K562 (cell line): ENCODE results near the gene TYMP. TPM values are rescaled to one million over a fixed set of nuclear protein-coding genes. Genes with fewer than 3 reads are reported as not detected.

ENCODE experiments used
- ATAC-seq: fragments of 200-7000 bp; cut with Tn5 transposase; 3 replicates; pipeline ENCODE4 v1.9.1; 2020; ENCODE audit warnings: moderate library complexity
- BruUV-seq: library from RNA; stranded (reverse); fragments of 400-500 nt; replicated peaks from 2 replicates; lab custom pipeline; 2021; lab: Mats Ljungman, UMichigan
- CTCF ChIA-PET: fragments of 300-600 bp; formaldehyde crosslinking; extraction: SDS; loops from one replicate; lab custom pipeline; 2021; ENCODE audit warnings: low intra/inter-chr PET ratio; lab: Yijun Ruan, JAX
- POLR2A ChIA-PET: fragments of 300-600, 350-650 bp; sonication (Branson Sonifier 250); formaldehyde crosslinking; extraction: SDS; loops from one replicate; lab custom pipeline; 2021; ENCODE audit warnings: antibody characterized with exemption, inconsistent platforms; lab: Yijun Ruan, JAX
- DNase-seq, 4 experiments: peaks; one replicate each; pipeline versions ENCODE4 v3.0.0 to v3.0.0-alpha.2; 2011 to 2018; ENCODE audit warnings: low spot score in 3 of 4, mixed read lengths in 3 of 4; ENCODE audit errors: extremely low read depth in 1 of 4
- FAIRE-seq: peaks from 2 replicates; lab custom pipeline; 2011; peaks lifted over from hg19 to GRCh38; lab: Jason Lieb, UNC
- H2AFZ ChIP-seq: 2 replicates; pipeline ENCODE4 v1.6.0; 2011; ENCODE audit warnings: low read depth, low read length, control low read depth, inconsistent platforms
- H3K27ac ChIP-seq: fragments of 200-600 bp; 3 replicates; pipeline ENCODE4 v1.8.0; 2011; ENCODE audit warnings: low read depth, mild to moderate bottlenecking, control low read depth, inconsistent platforms, low read length, moderate library complexity, mixed read lengths; ENCODE audit errors: extremely low read depth
- H3K27me3 ChIP-seq, 2 experiments: fragments of 300-600 bp in 1 of 2; 2 replicates in 1 of 2; 3 replicates in 1 of 2; pipeline versions ENCODE4 v1.6.0 to v1.8.0; 2011; ENCODE audit warnings: inconsistent platforms in 2 of 2, low read length in 2 of 2, mild to moderate bottlenecking in 1 of 2, mixed read lengths in 1 of 2, moderate library complexity in 1 of 2; ENCODE audit not compliant: control insufficient read depth in 2 of 2, insufficient read depth in 2 of 2
- H3K36me3 ChIP-seq: fragments of 300-600 bp; 3 replicates; pipeline ENCODE4 v1.8.0; 2011; ENCODE audit warnings: mild to moderate bottlenecking, low read length, inconsistent platforms; ENCODE audit not compliant: control insufficient read depth, insufficient read depth
- H3K4me1 ChIP-seq, 2 experiments: fragments of 200-600 bp in 1 of 2; replicated peaks in 1 of 2; 2 replicates in 1 of 2; 3 replicates in 1 of 2; pipeline versions ENCODE4 v1.5.1 to v1.8.0; 2011; ENCODE audit warnings: inconsistent platforms in 2 of 2, low read length in 2 of 2, mild to moderate bottlenecking in 1 of 2, mixed read lengths in 1 of 2, moderate library complexity in 1 of 2; ENCODE audit not compliant: control insufficient read depth in 2 of 2, insufficient read depth in 2 of 2
- H3K4me2 ChIP-seq: 2 replicates; pipeline ENCODE4 v1.6.1; 2011; ENCODE audit warnings: low read length, control low read depth, inconsistent platforms, mixed read lengths; ENCODE audit not compliant: insufficient read depth
- H3K4me3 ChIP-seq: fragments of 200-600 bp; sonication (generic), shearing (Covaris generic); 2 replicates; pipeline ENCODE4 v1.5.1; 2016; ENCODE audit warnings: control low read depth, inconsistent platforms
- H3K79me2 ChIP-seq: fragments of 200-600 bp; 3 replicates; pipeline ENCODE4 v1.8.0; 2011; ENCODE audit warnings: low read length, inconsistent platforms; ENCODE audit not compliant: control insufficient read depth, insufficient read depth
- H3K9ac ChIP-seq, 2 experiments: 2 replicates each; pipeline versions ENCODE4 v1.6.0 to v1.6.1; 2011; ENCODE audit warnings: low read depth in 2 of 2, low read length in 2 of 2, control low read depth in 1 of 2, inconsistent platforms in 1 of 2, mild to moderate bottlenecking in 1 of 2, mixed read lengths in 1 of 2; ENCODE audit not compliant: insufficient read depth in 1 of 2
- H3K9me1 ChIP-seq: one replicate; pipeline ENCODE4 v1.6.0; 2011; ENCODE audit warnings: inconsistent platforms, mild to moderate bottlenecking, low read length, moderate library complexity; ENCODE audit not compliant: control insufficient read depth, insufficient read depth
- H3K9me3 ChIP-seq: replicated peaks from 2 replicates; pipeline ENCODE4 v1.5.1; 2011; ENCODE audit warnings: low read depth, low read length, inconsistent platforms; ENCODE audit not compliant: control insufficient read depth, insufficient read depth
- H4K20me1 ChIP-seq: replicated peaks from 2 replicates; pipeline ENCODE4 v1.6.1; 2011; ENCODE audit warnings: low read length, inconsistent platforms, mixed read lengths; ENCODE audit not compliant: control insufficient read depth, insufficient read depth
- BACH1 ChIP-seq: fragments of 200-800 bp; sonication (Bioruptor generic); IDR thresholded peaks from 2 replicates; pipeline ENCODE4 v1.6.1; 2016; ENCODE audit warnings: missing genetic modification characterization, missing compliant biosample characterization
- CBX5 ChIP-seq: IDR thresholded peaks from 2 replicates; pipeline ENCODE4 v1.6.1; 2014; ENCODE audit warnings: low read depth, borderline replicate concordance
- CEBPG ChIP-seq, 3 experiments: fragments of 200-800 bp in 1 of 3; sonication (Bioruptor generic) in 1 of 3; sonication (generic) in 1 of 3; formaldehyde crosslinking in 1 of 3; IDR thresholded peaks in 2 of 3; conservative IDR thresholded peaks in 1 of 3; 2 replicates each; pipeline versions ENCODE4 v1.6.1 to v1.8.0; 2016 to 2022; ENCODE audit warnings: missing compliant biosample characterization in 2 of 3, missing genetic modification characterization in 2 of 3, mild to moderate bottlenecking in 1 of 3, missing genetic modification reagents in 1 of 3
- MAZ ChIP-seq, 2 experiments: fragments of 450-650 bp in 1 of 2; sonication (generic) in 1 of 2; formaldehyde crosslinking; IDR thresholded peaks in 1 of 2; conservative IDR thresholded peaks in 1 of 2; 2 replicates each; pipeline versions ENCODE4 v1.4.0 to v1.5.0; 2020; ENCODE audit warnings: mild to moderate bottlenecking in 1 of 2, missing genetic modification reagents in 1 of 2
- MYC ChIP-seq, 2 experiments: fragments of 250-450 bp in 1 of 2; sonication (Bioruptor Pico) in 1 of 2; IDR thresholded peaks; 2 replicates each; pipeline versions ENCODE4 v1.5.1 to v1.6.1; 2012 to 2021; ENCODE audit warnings: low read depth in 2 of 2, borderline replicate concordance in 1 of 2, improper control_type of control experiment in 1 of 2, low read length in 1 of 2, mild to moderate bottlenecking in 1 of 2, moderate library complexity in 1 of 2
- PHF8 ChIP-seq: fragments of 200-600 bp; sonication (generic); IDR thresholded peaks from 2 replicates; pipeline ENCODE4 v1.6.1; 2012; ENCODE audit warnings: mixed run types, mild to moderate bottlenecking, inconsistent platforms, low read length, moderate library complexity, borderline replicate concordance
- PRMT5 ChIP-seq: sonication (generic); formaldehyde crosslinking; IDR thresholded peaks from 2 replicates; pipeline ENCODE4 v1.5.0; 2020; ENCODE audit warnings: missing genetic modification reagents
- PRPF4 ChIP-seq: fragments of 200-400 bp; formaldehyde crosslinking; IDR thresholded peaks from one replicate; pipeline ENCODE4 v1.6.1; 2017; ENCODE audit warnings: low read length, low read depth, mild to moderate bottlenecking; ENCODE audit not compliant: insufficient read depth, poor library complexity, severe bottlenecking
- PTRF ChIP-seq: fragments of 450-650 bp; IDR thresholded peaks from 2 replicates; pipeline ENCODE4 v1.6.1; 2016; ENCODE audit warnings: mild to moderate bottlenecking, missing genetic modification characterization, missing compliant biosample characterization
- RBFOX2 ChIP-seq: fragments of 200-400 bp; formaldehyde crosslinking; IDR thresholded peaks from 2 replicates; pipeline ENCODE4 v1.6.1; 2017; ENCODE audit warnings: low read depth, mild to moderate bottlenecking, low read length, moderate library complexity
- XRCC5 ChIP-seq: fragments of 200-400 bp; formaldehyde crosslinking; IDR thresholded peaks from 2 replicates; pipeline ENCODE4 v1.6.1; 2017; ENCODE audit warnings: low read depth, mild to moderate bottlenecking, low read length
- ZBTB7A ChIP-seq: IDR thresholded peaks from 2 replicates; pipeline ENCODE4 v1.6.1; 2011; ENCODE audit warnings: low read depth, mild to moderate bottlenecking, low read length, moderate library complexity, borderline replicate concordance; ENCODE audit not compliant: control insufficient read depth
- ZSCAN32 ChIP-seq: fragments of 450-650 bp; formaldehyde crosslinking; IDR thresholded peaks from 2 replicates; pipeline ENCODE4 v1.4.0; 2020; ENCODE audit warnings: mild to moderate bottlenecking, moderate library complexity
- WGBS: fragments of 100-300 bp; shearing (Covaris generic); methylation state at CpG from one replicate; pipeline ENCODE4 v1.1.6; 2016; ENCODE audit warnings: low coverage, mixed read lengths; ENCODE audit not compliant: insufficient coverage; ENCODE audit errors: missing lambda C conversion rate; 5-methylcytosine and 5-hydroxymethylcytosine counted together
- in situ Hi-C: fragments of 300-500 bp; cut with MboI; formaldehyde crosslinking; loops from 4 replicates; pipeline ENCODE4 v1.15.0; 2018; ENCODE audit warnings: inconsistent platforms, mixed read lengths
- intact Hi-C: fragments of 100-400 bp; cut with micrococcal nuclease; formaldehyde crosslinking; loops from 2 replicates; pipeline ENCODE4 v1.14.2; 2022
- polyA plus RNA-seq, 8 experiments: library from polyadenylated mRNA; depleted of rRNA in 4 of 8; stranded (reverse) in 5 of 8; unstranded in 3 of 8; fragments of >200 nt; fragmentation: Nextera tagmentation in 2 of 8; fragmentation: Illumina TruSeq in 1 of 8; extraction: Ambion mirVana in 2 of 8; extraction: Trizol in 1 of 8; gene quantifications; 2 replicates each; pipeline versions ENCODE4 v1.2.1 to v1.2.3, GENCODE V29; 2011 to 2014; ENCODE audit warnings: inconsistent platforms in 1 of 8, missing spikeins in 1 of 8
- total RNA-seq, 7 experiments: library from RNA; depleted of rRNA in 6 of 7; stranded (reverse); fragments of >200 nt in 6 of 7; fragmentation: Illumina TruSeq in 2 of 7; extraction: Trizol in 2 of 7; gene quantifications; 2 replicates each; pipeline versions ENCODE4 v1.2.1 to v1.2.3, GENCODE V29; 2011 to 2021; ENCODE audit warnings: low replicate concordance in 1 of 7
- TF ChIP-seq, protein P1 (sequence below): fragments of 450-650 bp; formaldehyde crosslinking; IDR thresholded peaks from 2 replicates; pipeline ENCODE4 v1.4.0; 2022; ENCODE audit warnings: mild to moderate bottlenecking, moderate library complexity
- TF ChIP-seq, protein P2 (sequence below): sonication (generic); formaldehyde crosslinking; IDR thresholded peaks from 2 replicates; pipeline ENCODE4 v1.8.1; 2022; ENCODE audit warnings: missing genetic modification reagents
- TF ChIP-seq, protein P3 (sequence below): fragments of 200-800 bp; sonication (Bioruptor generic); IDR thresholded peaks from 2 replicates; pipeline ENCODE4 v1.6.1; 2017; ENCODE audit warnings: missing genetic modification characterization, missing compliant biosample characterization

TYMP gene
- total and polyA plus RNA-seq, 9 of the 15 experiments (the other 6 are each of a cell fraction or from before 2014, with no cell fraction given), result 0.03 to 4.0 (median 2.4) TPM; not detected in 4

DNA sequence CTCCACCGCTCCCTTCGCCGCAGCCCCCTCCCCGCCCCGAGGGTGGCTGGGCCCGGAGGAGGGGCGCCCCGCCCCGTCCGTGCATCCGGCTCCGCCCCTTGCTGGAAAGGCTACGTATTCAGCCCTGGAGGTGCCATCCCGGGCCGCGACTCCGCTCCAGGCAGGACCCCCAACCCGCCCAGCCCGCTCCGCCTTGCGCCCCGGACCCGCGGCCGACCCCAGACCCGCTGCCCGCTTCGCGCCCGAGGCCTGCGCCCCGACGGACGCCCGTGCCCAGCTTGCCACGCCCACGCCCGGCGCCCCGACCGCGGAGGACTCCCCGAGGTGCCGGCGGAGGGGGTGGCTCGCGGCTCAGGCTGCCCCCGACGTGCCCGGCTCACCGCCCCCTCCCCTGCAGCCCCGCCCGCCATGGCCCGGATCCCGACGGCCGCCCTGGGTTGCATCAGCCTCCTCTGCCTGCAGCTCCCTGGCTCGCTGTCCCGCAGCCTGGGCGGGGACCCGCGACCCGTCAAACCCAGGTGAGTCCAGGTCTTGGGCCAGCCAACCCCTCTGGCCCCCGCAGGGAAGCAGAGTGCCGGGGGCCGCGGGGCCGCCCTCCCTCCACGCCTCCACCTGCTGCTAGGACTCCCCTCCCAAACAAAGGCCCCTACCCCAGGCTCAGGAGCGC is 48.2 kb downstream of the TYMP start, which contains the start of gene ADM2:
Gene ADM2 (plus strand): TSS at position 104 of the 667 bp plus-strand sequence. CDS start 305 bp downstream, at position 409.
- Histone ChIP-seq H3K9ac (peak within 1 kb of the TSS; percentile 70 to 80; a peak in 3 of 4 replicates), H3K4me3 (peak within 1 kb of the TSS; percentile 55), H3K4me2 (peak within 1 kb of the TSS; percentile 74), H3K9me3 (no peaks in the 10 kb centered on the region), H3K4me1 (peaks cover 4 to 60% of the 10 kb centered on the region in 2 experiments; a peak in 3 of 5 replicates), H3K9me1 (no peaks in the 10 kb centered on the region), H3K27ac (no peak within 1 kb of the TSS), H3K79me2 (no peaks in the 10 kb centered on the region), H3K27me3 (no peaks in the 10 kb centered on the region), H4K20me1 (no peaks in the 10 kb centered on the region), H2AFZ (peak within 1 kb of the TSS; percentile 55; the same call in 1 of the 2 replicates), H3K36me3 (no peaks in the 10 kb centered on the region)
- FAIRE-seq, result no peak
- intact Hi-C loops (no loop called here), in situ Hi-C loops (no loop called here)
- ChIA-PET CTCF (no interaction called here), POLR2A (interaction anchor here (0.7 kb wide), 1 partner anchor 83 kb away, joined by 3 read pairs; no protein-coding TSS in a partner anchor)
- ATAC-seq, result peak; percentile 81
- DNase-seq, result peak; percentile 46 to 77 (median 72)
- 10% methylated on average over 4 of the region's 70 CpGs for WGBS
- BruUV-seq, result no TSS peak
- TF ChIP-seq, protein P1, sequence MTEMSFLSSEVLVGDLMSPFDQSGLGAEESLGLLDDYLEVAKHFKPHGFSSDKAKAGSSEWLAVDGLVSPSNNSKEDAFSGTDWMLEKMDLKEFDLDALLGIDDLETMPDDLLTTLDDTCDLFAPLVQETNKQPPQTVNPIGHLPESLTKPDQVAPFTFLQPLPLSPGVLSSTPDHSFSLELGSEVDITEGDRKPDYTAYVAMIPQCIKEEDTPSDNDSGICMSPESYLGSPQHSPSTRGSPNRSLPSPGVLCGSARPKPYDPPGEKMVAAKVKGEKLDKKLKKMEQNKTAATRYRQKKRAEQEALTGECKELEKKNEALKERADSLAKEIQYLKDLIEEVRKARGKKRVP (CRISPR knock-in tag), result peak; percentile 86
- TF ChIP-seq PRMT5 (CRISPR knock-in tag) (no peak), PHF8 (peak; percentile 40; the same call in 1 of the 2 replicates), ZBTB7A (peak; percentile 67; the same call in 1 of the 2 replicates), PRPF4 (peak; percentile 35), XRCC5 (no peak), MAZ (CRISPR knock-in tag; conservative IDR thresholded peaks at IDR 0.05 in 1 of 2, IDR thresholded peaks at IDR 0.05 in 1 of 2) (peak; percentile 58 to 69; a peak in 3 of 4 replicates), MYC (IDR thresholded peaks at IDR 0.05; ENCODE audit: low read depth, low read length) (peak; percentile 41; the same call in 1 of the 2 replicates), MYC (CRISPR knock-in tag; IDR thresholded peaks at IDR 0.05; ENCODE audit: borderline replicate concordance, low read depth) (no peak), BACH1 (tag) (no peak), CEBPG (CRISPR knock-in tag; IDR thresholded peaks at IDR 0.05) (peak; percentile 93), CEBPG (tag; conservative IDR thresholded peaks at IDR 0.05 in 1 of 2, IDR thresholded peaks at IDR 0.05 in 1 of 2) (peak; percentile 72 to 77), ZSCAN32 (CRISPR knock-in tag) (0 out of 2 replicates have a peak, but pooled peaks have one; percentile 55), CBX5 (no peak), PTRF (no peak), RBFOX2 (peak; percentile 79)
- TF ChIP-seq, protein P2, sequence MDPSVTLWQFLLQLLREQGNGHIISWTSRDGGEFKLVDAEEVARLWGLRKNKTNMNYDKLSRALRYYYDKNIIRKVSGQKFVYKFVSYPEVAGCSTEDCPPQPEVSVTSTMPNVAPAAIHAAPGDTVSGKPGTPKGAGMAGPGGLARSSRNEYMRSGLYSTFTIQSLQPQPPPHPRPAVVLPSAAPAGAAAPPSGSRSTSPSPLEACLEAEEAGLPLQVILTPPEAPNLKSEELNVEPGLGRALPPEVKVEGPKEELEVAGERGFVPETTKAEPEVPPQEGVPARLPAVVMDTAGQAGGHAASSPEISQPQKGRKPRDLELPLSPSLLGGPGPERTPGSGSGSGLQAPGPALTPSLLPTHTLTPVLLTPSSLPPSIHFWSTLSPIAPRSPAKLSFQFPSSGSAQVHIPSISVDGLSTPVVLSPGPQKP (CRISPR knock-in tag), result no peak
- TF ChIP-seq, protein P3, sequence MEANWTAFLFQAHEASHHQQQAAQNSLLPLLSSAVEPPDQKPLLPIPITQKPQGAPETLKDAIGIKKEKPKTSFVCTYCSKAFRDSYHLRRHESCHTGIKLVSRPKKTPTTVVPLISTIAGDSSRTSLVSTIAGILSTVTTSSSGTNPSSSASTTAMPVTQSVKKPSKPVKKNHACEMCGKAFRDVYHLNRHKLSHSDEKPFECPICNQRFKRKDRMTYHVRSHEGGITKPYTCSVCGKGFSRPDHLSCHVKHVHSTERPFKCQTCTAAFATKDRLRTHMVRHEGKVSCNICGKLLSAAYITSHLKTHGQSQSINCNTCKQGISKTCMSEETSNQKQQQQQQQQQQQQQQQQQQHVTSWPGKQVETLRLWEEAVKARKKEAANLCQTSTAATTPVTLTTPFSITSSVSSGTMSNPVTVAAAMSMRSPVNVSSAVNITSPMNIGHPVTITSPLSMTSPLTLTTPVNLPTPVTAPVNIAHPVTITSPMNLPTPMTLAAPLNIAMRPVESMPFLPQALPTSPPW (CRISPR knock-in tag), result peak; percentile 69
